ENCODE results near the gene OIT3.
"Not testable (repeated sequence)": the region's sequence is repeated elsewhere in the genome, so short reads cannot be mapped to it uniquely, and the experiment has no call there.

OIT3 gene

GRCh38 chr10:72904806-72905205 lies 11.3 kb downstream of the OIT3 start:
- no peak for DNase-seq

GRCh38 chr10:72906446-72906845 lies 12.9 kb downstream of the OIT3 start:
- no peak for DNase-seq

- no peak for DNase-seq
These were observed 17.2 kb downstream of the OIT3 start for GRCh38 chr10:72910705-72911104.

- no peak for DNase-seq
These were observed 18.2 kb downstream of the OIT3 start for GRCh38 chr10:72911758-72912157.

- DNase-seq, result no peak
These were observed 19.2 kb downstream of the OIT3 start for GRCh38 chr10:72912736-72913135.

- DNase-seq, result no peak
These were observed 19.7 kb downstream of the OIT3 start for GRCh38 chr10:72913287-72913686.

- not testable (repeated sequence) for DNase-seq
These were observed 23.7 kb downstream of the OIT3 start for GRCh38 chr10:72917201-72917600.

GRCh38 chr10:72917803-72918332 lies 24.3 kb downstream of the OIT3 start:
- not testable (repeated sequence) for DNase-seq

- no peak for DNase-seq
These were observed 24.8 kb downstream of the OIT3 start for GRCh38 chr10:72918352-72918751.

- not testable (repeated sequence) for DNase-seq
These were observed 27.7 kb downstream of the OIT3 start for GRCh38 chr10:72921147-72921683.

GRCh38 chr10:72924351-72924750 lies 30.8 kb downstream of the OIT3 start:
- no peak for DNase-seq

GRCh38 chr10:72925951-72926465 lies 32.5 kb downstream of the OIT3 start:
- DNase-seq, result no peak

- no peak for DNase-seq
These were observed 33.9 kb downstream of the OIT3 start for GRCh38 chr10:72927485-72927884.

GRCh38 chr10:72928798-72929197 lies 35.3 kb downstream of the OIT3 start:
- no peak for DNase-seq

- no peak for DNase-seq
These were observed 36.7 kb downstream of the OIT3 start for GRCh38 chr10:72930276-72930675.

GRCh38 chr10:72932259-72933015 lies 38.9 kb downstream of the OIT3 start:
- no peak for DNase-seq

- DNase-seq, result no peak
These were observed 41.8 kb downstream of the OIT3 start for GRCh38 chr10:72935361-72935760.

GRCh38 chr10:72943498-72944234 lies 50.1 kb downstream of the OIT3 start:
- no peak for DNase-seq

- DNase-seq, result no peak
These were observed 53.4 kb downstream of the OIT3 start for GRCh38 chr10:72946963-72947362.

GRCh38 chr10:72948762-72949161 lies 55.2 kb downstream of the OIT3 start:
- DNase-seq, result no peak

- no peak for DNase-seq
These were observed 58.2 kb downstream of the OIT3 start for GRCh38 chr10:72951760-72952159.

- no peak for DNase-seq
These were observed 58.6 kb downstream of the OIT3 start for GRCh38 chr10:72952189-72952588.

GRCh38 chr10:72952642-72953158 lies 59.2 kb downstream of the OIT3 start:
- DNase-seq, result no peak

Measured in activated CD4-positive, CD25-positive, alpha-beta regulatory T cell treated with anti-CD3 and anti-CD28 coated beads, Interleukin-2, amount 50 U/mL, for 72 hours (primary cell).